GM18507 (cell line): Measurements from ENCODE around the gene C3orf38.
"Not testable (repeated sequence)": the region's sequence is repeated elsewhere in the genome, so short reads cannot be mapped to it uniquely, and the experiment has no call there.

ENCODE experiments used
- DNase-seq: peaks from one replicate; pipeline ENCODE4 v3.0.0; 2011; ENCODE audit warnings: low read depth; ENCODE audit not compliant: insufficient read length; ENCODE audit errors: extremely low spot score
- FAIRE-seq: peaks from 2 replicates; lab custom pipeline; 2011; peaks lifted over from hg19 to GRCh38; lab: Jason Lieb, UNC

The C3orf38 gene

GRCh38 chr3:88149509-88150362 is at the start of gene C3orf38:
C3orf38 (plus strand) TSS chr3:88149959; CDS start chr3:88150053, 94 bp downstream.
- peak; percentile 62 for DNase-seq
- FAIRE-seq, result peak; percentile 89

- no peak for DNase-seq
- no peak for FAIRE-seq
Measured at GRCh38 chr3:88101142-88101541, 48.6 kb upstream of the C3orf38 start.

DNA sequence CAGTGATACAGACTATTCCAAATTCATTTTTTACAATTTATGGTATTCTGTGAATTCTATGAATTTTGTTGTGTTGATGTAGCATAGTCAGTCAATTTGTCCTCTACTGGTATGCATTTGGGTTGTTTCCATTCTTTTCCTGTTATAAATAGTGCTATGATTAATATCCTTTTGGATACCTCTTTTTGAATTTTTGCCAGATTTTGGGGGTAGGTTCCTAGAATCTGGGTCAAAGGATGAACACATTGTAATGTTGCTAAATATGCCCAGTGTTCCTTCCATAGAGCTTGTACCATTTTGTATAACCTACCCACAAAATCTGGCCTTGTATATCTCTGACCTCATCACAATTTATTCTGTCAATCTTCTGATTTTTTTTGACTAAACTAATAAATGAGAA is 44.4 kb upstream of the C3orf38 start:
- FAIRE-seq (no peak), DNase-seq (no peak)

DNA sequence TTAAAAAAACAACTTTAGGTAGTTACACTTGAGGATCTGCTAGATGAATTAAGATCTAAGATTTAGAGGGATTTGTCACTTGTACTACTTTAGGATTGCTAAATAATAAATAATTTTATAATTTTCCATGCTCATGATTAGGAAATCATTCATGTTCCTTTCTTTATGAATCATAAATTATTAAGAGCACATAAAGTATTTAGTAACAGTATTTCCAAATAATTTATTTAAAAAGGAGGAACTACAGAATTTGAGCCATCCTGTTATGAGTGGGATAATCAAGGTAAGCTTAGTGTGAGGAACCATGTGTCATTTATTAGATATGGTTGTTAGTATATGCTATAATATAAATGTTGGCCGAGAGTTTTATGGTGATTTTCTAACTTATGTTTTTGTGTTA is 37.5 kb upstream of the C3orf38 start:
- DNase-seq (no peak), FAIRE-seq (no peak)

DNA sequence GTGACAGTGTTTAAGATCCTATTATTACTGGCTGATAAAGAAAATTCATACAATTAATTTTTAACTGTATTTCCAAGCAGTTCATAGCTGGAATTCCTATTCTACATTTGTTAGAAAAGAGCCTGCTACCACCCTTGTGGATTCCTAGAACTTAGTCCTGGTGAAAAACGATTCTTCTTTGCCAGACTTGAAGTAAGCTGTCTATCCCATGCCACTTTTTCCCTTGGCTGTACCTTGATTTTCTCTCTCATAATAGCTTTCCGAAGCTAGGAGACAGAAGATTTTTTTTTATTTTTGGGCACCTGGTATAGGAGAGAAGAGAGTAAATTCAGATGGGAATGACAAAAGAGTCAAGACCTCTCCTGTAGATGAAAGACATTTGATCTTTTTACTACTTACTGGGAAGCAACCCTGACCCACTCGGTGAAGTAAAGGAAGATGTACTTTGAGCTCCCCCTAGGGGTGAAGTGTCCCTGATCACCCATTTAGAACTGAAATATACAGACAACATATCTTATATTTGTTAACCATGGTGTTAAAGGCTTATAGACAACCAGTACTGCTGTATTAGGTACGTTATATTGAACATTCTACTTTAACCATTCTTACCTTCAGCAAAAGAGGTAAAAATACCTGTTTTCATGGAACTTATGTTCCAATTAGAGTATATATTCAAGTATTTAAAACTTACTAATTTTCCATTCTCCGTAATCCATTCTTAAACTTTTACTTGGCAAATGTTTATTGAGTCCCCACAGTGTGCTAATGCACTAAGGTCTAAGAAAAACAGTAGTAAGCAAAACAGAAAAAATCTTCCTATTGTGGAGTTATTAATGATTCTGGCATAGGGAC is 36.2 kb upstream of the C3orf38 start:
- DNase-seq (no peak), FAIRE-seq (peak; percentile 81)

DNA sequence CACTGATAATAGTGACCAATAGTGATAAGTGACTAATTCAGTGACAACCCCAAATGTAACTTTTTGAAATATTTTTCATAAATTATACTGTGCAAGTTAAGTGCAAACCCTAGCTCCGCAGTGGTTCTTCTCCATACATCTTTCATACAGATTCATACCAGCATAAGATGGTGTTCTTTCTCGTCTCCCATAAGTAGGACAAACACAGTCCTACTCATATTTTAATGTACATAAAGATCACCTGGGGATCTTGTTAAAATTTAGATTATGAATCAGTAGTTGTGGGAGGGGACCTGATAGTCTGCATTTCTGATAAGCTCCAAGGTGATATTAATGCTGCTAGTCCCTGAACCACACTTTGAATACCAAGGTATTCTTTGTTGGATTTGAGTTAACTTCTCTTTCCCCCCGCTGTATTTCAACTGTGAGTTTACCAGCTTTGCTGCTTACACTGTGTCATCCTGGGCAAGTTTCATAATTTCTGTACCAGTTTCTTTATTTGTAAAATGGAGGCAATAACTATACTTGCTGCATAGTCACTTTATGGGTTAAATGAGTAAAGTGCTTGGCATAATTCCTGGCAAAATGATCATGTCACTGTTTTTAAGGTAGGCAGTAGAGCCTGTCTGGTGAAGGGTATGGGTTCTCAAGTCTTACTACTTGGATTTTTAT is 34.7 kb upstream of the C3orf38 start:
- FAIRE-seq (no peak), DNase-seq (no peak)

- no peak for FAIRE-seq
Measured at GRCh38 chr3:88117683-88118082, 32.1 kb upstream of the C3orf38 start.

GRCh38 chr3:88118603-88119002 is 31.2 kb upstream of the C3orf38 start:
- DNase-seq, FAIRE-seq: not testable (repeated sequence)

More at GRCh38 chr3:88117683-88118082, 32.1 kb upstream of the C3orf38 start:
- DNase-seq, result no peak

GRCh38 chr3:88123526-88123925 is 26.2 kb upstream of the C3orf38 start:
- FAIRE-seq (no peak), DNase-seq (no peak)

- FAIRE-seq (no peak), DNase-seq (no peak)
Measured at GRCh38 chr3:88131695-88132094, 18.1 kb upstream of the C3orf38 start.

GRCh38 chr3:88132894-88133293 is 16.9 kb upstream of the C3orf38 start:
- DNase-seq (no peak), FAIRE-seq (no peak)

- FAIRE-seq, result no peak
- no peak for DNase-seq
Measured at GRCh38 chr3:88133711-88134263, 16.0 kb upstream of the C3orf38 start.

- no peak for DNase-seq
- FAIRE-seq, result no peak
Measured at GRCh38 chr3:88137836-88138235, 11.9 kb upstream of the C3orf38 start.

- DNase-seq (no peak), FAIRE-seq (no peak)
Measured at GRCh38 chr3:88141458-88142083, 8.2 kb upstream of the C3orf38 start.

- DNase-seq, result no peak
- peak; percentile 75 for FAIRE-seq
Measured at GRCh38 chr3:88142094-88142624, 7.6 kb upstream of the C3orf38 start.

GRCh38 chr3:88147261-88147660 is 2.5 kb upstream of the C3orf38 start:
- DNase-seq (no peak), FAIRE-seq (no peak)

DNA sequence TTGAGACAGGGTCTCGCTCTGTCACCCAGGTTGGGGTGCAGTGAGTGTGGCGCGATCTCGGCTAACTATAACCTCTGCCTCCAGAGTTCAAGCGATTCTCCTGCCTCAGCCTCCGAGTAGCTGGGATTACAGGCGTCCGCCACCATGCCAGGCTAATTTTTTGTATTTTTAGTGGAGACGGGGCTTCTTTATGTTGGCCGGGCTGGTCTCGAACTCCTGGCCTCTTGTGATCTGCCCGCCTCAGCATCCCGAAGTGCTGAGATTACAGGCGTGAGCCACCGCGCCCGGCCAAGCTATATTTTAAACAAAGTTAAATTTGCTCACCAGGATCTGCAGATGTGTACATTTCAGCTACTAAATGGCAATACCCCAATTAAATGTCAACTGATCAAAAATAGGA is 1.1 kb upstream of the C3orf38 start:
- FAIRE-seq (no peak), DNase-seq (no peak)

GRCh38 chr3:88149101-88149508 is 654 bp upstream of the C3orf38 start:
- FAIRE-seq, result no peak
- DNase-seq, result no peak

- FAIRE-seq (peak; percentile 66), DNase-seq (no peak)
Measured at GRCh38 chr3:88150371-88150770, 612 bp downstream of the C3orf38 start.
